Superior temporal gyrus (tissue), 1 donor: ENCODE results near the gene SPINK5.

ENCODE experiments used
- DNase-seq: peaks from one replicate; pipeline ENCODE4 v3.0.0-alpha.2; 2016; ENCODE audit errors: extremely low spot score

The SPINK5 gene

DNA sequence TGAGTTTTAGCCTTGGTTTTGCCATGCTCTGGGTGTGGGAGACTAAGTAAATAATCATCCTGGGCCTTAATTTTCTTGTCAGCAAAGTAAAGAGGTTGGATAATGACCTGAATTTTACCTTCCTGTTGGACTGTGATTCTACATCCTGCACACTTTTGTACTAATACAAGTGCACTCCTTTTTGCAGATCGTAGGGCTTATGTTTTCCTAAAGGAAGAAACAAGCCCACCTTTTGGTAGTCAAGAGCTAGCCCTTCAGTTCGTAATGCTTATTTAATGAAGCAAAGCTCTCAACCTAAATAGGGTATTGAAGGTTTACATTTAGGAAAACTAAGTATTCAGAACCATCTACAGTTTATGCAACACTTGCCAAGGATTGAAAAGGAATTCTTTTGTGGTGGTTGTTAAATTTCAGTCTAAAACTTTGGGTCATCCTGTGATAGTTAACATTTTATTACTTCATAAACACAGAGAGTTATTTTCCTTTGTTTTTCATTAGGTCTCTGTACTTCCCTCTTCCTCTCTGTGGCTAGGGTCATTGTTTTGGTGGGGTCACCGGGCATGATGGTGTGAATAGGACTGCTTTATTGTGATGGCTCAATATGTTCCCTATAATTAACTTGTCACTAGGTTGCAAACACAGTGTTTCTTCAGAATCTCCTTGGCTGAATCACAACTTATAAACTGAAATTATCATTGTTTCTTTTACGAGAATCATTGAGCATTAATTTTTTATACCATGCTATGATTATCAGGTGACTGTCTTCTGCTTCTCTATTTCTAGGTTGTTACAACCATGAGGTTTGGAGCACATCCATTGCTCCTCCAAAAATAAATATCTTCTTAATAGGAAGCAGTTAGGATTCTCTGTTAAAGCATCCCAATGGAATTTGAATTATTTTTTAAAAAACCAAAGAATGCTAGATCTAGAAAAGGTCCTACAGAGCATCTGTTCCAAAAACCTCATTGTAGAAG is 28.5 kb downstream of the SPINK5 start:
- DNase-seq: no peak

DNA sequence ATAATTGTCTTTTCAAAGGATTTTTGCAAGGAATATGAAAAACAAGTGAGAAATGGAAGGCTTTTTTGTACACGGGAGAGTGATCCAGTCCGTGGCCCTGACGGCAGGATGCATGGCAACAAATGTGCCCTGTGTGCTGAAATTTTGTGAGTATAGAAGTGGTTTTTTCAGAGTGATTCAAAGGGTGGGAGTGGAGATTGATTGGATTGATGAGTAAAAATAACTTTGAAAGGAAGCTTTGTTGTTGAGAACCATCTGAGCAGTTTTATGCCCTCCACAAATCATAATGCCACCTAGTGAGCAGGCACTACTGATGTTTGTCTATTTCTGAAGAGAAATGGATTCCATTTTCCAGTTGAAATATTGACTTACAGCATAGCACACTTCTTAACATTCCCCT is 30.6 kb downstream of the SPINK5 start:
- DNase-seq: no peak

DNA sequence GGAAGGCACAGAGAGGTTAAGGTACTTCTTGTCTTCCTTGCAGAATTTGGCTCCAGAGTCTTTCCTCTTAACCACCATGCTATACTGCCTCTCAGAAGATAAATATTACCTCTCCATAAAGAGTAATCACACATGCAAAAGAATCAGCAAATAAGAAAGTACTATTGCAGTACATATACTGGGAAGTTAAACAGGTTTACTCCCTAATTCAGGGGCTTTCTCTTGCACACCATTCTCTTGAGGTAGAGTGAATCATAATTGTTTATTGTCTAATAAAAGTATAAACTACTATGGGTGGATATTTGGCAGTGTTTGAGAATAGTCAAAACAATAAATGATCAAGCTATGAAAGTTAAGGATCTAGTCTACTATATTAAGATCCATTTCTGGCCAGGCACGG is 40.4 kb downstream of the SPINK5 start:
- DNase-seq: no peak

DNA sequence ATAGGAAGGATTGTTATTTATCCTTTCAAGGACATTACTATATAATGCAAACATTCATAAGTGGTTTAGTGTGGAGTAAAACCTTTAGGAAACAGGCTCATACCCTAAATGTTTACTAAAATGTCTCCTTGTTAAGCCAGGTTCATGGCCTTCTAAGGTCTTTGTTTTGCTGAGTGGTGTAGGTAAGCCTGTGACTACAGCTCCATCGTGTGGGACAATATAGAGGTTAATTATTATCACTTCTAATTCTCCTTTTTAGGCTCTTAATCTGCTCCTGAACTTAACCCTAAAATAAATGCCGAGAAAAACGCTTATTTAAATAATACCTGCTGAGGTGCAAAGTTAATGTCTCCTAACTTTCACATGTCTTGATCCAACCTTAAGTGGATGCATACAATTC is 43.8 kb downstream of the SPINK5 start:
- DNase-seq: no peak

DNA sequence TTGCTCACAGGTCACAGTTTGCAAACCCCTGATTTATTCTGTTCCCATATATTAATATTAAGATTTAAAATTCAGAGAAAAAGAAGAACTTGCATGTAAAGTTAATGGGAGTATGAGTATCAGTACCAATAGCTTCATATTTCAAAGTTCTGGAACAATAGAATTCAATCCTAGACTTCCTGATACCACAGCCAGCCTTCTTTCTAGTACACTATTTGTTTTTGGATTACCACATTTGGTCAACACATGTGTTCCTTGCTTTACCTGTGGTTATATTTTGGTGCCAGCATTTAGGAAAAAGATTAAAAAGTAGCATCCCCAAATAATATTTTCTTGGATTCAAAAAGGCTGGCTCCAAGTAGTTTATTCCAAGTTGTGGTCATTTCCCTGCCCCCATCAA is 49.5 kb downstream of the SPINK5 start:
- DNase-seq: no peak

DNA sequence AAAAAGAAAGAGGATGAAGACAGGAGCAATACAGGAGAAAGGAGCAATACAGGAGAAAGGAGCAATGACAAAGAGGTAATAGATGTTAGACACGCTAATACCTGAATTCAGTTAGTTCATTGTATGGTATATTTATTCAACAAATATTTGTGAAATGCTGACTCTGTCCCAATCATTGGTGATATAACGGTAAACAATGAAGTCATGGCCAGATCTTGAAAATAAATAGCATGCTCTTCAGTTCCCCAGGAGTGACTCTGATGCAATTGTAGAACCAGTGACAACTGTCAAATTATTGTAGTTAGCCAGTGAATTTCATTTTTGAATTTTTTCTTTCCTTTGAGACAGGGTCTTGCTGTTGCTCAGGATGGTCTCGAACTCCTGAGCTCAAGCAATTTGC is 56.5 kb downstream of the SPINK5 start:
- DNase-seq: no peak

DNA sequence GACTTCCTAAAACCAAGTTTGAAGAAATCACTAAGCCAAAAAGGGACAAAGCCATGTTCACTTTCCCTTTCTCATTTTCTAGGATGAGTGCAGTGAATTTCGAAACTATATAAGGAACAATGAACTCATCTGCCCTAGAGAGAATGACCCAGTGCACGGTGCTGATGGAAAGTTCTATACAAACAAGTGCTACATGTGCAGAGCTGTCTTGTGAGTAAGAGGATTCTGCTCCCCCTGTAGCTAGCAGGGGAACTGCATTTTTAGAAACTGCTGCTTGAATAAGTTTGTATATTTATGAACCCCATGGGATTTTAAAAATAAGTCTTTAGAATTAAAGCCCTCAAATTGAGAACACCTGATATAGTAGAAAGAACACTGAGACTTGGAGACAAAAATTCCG is 61.9 kb downstream of the SPINK5 start:
- DNase-seq: no peak

DNA sequence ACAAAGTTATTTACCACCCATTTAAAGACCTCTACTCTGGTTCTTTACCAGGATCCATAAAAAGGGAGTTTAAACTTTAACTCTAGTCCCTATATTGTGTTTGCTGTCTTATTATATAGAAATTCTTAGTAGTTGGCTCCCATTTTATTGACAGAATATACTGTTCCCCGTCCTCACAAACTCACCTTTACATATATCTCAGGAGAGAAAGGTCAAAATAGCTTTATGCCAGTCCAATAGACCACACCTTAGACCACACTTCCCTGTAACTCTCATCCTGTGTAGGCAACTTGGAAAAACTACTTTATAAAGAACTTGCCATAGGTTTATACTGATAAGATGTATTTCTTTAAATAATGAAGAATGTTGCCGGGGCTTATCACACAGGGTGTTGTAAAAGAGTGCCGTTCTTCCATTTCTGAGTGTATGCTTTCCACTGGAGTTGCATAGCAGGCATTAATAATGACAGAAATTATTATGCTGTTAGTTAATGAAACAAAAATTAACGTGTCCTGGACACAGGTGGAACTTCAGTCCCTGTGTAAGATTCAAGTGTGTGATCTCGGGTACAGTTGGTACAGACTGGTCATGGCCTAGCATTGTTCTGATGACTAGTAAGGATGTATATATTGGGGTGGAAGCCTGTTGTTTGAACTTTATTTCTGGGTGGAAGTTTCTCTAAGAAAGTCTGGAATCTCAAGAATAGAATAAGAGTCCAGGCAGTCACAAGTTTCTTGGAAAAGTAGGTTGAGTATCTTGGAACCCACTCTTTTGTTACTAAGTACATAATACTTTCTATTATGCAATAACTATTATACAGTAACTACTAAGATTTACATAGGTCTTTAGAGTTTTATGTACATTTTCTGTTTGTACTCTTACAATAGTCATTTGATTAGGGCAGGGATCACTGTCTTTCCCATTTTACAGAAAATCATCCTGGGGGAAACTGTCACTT is 71.6 kb downstream of the SPINK5 start:
- no peak for DNase-seq

DNA sequence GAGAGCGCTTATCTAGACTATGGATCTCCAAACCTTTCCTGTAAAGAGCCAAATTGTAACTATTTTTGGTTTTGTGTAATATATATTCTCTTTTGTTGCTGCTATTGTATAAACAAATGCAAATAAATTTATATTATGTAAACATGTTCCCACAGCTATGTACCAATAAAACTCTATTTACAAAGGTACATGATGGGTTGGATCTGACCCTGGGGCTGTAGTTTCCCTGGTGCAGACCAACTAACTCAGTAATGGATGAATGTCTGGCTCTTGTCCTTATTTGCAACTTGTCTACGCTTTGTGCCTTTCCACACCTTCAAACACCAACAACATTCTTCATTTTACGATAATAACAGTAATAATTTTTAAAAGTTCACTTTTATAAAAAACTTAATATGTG is 77.1 kb downstream of the SPINK5 start:
- DNase-seq: no peak

DNA sequence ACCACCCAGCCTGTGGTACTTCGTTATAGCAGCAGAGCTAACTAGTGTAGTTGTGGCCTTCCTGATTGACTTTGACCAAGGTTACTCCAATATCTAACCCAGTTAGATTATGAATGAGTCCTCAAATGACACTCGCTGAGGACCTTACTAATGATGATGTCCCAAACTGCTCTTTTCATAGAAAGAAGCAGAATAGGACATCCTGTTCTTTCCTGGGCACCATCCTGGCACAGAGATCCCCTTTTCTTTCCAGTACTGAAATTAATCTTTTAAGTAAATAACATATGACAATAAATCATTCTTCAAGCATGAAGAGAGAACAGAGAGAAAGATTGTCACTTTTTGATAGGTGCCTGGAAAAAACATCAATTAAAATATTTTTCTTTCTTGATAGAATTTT is 77.9 kb downstream of the SPINK5 start:
- DNase-seq: no peak

DNA sequence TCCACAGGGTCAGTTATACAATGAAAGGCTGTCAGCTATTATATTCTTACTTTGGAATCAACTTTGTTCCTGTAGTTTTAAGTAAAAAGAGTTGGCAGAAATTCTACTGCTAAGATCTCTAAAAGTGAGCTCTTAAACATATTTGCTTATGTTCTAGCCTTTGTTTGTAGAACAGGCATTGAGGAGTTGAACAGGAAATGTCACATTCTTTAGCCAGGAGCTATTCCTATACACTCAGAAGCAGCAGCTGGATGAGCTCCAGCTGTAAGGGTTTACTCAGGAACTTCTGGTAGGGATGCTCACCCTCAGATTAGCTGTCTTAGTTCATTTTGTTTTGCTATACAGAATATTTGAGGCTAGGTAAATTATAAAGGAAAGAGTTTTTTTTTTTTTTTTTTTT is 82.1 kb downstream of the SPINK5 start:
- DNase-seq: no peak

DNA sequence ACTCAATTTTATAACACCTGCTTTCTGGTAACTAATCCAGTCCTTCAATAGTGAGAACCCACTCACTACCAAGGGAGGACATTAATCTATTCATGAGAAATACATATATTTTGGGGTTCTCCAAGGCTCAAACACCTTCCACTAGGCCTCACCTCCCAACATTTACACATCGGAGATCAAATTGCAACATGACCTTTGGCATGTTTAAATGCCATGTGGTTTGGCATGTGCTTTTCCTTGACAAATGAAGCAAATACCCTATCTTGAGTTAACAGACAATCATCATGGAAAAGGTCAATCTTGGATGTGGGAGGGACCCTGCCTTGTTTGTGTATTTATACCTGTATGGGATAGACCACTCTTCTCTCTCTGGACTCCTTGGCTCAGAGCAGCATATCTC is 82.7 kb downstream of the SPINK5 start:
- DNase-seq: no peak

DNA sequence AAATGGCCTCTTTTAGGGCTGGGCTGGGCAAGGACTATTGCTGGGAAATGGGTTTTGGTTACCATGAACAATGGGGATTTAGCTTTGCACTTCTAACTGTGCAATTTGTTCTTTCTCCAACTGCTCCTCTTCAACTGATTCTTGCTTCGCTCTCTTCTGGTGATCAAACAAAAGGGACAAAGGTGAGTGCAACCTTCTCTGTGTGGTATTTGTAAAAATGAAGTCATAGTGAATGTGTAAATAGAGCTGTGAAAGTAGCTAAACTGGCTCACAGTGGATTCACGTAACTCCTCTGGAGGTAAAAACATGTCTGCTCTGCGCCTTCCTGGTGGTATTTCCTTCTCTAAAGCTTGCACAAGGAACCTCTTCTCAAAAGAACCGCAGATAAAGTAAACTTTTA is 83.6 kb downstream of the SPINK5 start:
- no peak for DNase-seq

DNA sequence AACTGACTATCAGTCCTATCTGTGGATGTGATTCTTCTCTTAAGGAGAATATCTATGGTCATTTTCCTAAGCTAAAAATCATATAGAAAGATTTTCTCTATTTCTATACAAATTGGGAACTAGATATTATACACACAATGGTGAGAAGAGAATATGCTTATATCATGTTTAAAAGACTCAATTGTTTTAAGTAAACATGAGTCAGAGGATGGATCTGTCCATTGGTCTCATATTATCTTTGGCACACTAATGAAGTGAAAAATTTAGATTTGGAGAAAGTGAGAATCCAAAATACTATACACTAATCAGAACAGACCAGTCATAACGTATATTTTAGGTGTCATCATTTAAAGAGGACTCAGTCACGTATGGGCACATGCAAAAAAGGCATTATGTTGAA is 88.1 kb downstream of the SPINK5 start:
- DNase-seq: no peak

DNA sequence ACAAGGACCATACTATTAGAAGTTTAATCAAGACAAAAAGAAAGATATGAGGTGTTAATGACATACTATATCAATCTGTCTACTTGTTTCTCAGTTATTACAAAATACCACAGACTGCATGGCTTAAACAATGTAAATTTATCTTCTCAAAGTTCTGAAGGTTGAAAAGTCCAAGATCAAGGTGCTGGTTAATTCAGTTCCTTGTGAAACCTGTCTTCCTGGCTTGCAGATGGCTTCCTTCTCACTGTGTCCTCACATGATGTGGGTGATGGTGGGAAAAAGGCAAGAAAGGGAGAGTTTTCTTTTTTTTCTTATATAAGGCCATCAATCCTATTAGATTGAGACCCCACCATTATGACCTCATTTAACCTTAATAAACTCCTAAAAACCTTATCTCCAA is 89.0 kb downstream of the SPINK5 start:
- DNase-seq: no peak

DNA sequence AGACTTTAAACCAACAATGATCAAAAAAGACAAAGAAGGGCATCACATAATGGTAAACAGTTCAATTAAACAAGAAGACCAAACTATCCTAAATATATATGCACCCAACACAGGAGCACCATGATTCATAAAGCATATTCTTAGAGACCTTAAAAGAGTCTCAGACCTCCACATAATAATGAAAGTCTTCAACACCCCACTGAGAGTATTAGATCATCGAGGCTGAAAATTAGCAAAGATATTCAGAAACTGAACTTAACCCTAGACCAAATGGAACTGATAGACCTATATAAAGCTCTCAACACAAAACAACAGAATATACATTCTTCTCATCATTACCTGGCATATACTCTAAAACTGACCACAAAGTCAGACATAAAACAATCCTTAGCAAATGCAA is 92.8 kb downstream of the SPINK5 start:
- DNase-seq: no peak

DNA sequence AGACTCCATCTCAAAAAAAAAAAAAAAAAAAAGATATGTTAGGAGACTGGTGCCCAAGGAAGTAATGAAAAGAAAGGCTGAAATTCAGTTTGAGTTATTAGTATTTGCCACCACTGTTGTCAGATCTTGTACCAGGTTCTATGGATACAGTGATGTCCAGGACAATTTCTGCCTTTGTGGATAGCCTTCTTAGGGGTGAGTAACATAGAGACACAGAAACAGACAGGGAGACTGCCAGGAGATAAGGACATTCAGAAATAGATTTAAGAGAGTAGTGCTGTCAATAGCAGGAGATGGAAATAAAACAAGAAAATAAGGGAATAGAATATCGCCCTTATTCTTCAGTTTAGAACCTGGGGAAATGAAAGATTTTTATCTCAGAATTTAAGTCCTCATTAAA is 98.3 kb downstream of the SPINK5 start:
- DNase-seq: no peak

DNA sequence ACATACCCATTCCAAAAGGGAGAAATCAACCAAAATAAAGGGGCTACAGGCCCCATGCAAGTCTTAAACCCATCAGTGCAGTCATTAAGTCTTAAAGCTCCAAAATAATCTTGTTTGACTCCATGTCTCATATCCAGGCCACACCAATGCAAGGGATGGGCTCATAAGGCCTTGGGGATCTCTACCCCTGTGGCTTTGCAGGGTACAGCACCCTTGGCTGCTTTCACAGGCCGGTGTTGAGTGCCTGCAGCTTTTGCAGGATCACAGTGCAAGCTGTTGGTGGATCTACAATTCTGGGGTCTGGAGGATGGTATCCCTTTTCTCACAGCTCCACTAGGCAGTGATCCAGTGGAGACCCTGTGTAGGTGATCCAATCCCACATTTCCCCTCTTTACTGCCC is 99.6 kb downstream of the SPINK5 start:
- no peak for DNase-seq

DNA sequence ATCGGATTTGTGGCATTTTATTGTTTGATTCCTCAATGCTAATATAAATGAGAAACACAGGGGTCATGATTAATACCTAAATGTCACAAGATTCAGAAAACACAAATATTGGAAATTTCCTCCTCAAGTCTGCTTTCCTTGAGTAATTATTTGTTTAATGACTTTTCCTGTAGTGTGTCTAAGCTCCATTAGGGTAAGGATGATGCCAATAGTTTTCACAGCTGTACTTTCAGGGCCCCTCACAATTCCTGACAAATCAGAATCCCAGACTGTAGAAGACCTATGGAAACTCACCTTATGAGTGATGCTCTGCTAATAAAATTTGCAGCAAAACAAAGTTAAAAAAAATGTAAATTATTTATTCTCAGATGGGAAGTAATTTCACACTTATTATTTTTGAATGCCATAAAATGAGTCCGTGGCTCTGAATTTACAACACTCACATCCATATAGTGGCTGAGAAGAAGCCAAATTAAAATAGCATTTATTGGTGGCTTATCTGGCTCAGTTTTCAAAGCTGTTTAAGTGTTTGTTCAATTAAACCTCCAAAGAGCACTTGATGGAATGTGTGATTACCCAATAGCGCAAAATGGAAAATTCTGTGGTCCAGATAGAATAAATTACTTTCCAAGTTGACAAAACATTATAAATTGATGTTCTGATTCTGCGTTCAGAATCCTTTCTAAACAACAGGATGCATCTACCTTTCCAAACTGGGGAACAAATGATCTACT is 102.9 kb downstream of the SPINK5 start:
- no peak for DNase-seq

DNA sequence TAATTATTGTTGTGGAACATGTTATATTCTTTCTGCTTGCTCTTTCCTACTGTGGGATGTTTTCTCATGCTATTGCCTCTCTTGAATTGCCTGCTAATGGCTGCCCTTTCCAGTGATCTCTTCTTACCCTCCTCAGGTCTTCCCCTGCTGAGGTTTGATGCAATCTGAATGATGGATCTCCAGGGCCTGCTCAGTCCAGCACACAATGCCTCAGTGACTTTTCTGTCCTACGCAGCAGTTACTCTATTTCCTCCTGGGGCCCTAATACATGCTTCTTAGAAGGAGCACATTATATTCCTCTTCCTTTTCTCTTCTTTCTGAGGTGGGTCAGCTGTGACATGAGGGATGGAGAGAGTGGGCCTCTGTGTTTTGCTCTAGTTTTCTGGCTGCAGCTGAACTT is 104.5 kb downstream of the SPINK5 start, which contains the start of gene SPINK14:
TSS of gene SPINK14 (plus strand) at position 301 of the 400 bp plus-strand sequence. CDS start 1,187 bp downstream, outside the sequence.
- DNase-seq: no peak

DNA sequence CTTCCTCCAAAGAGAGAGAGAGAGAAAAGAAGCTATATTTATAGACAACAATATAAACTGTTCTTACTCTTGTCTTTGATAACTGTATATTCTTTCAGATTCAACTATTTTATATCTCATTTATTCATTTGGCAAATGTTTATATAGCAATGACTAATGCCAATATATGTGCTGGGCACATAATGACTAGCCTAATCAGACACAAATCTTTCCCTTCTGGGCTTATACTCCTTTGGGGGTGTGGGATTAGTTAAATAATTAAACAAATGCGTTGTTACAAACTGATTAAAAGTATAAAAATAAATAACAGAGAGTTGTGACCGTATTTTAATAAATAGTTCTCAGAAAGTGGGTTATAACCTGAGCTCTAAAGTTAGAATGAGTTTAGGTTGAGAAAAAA is 108.6 kb downstream of the SPINK5 start:
- DNase-seq: no peak

DNA sequence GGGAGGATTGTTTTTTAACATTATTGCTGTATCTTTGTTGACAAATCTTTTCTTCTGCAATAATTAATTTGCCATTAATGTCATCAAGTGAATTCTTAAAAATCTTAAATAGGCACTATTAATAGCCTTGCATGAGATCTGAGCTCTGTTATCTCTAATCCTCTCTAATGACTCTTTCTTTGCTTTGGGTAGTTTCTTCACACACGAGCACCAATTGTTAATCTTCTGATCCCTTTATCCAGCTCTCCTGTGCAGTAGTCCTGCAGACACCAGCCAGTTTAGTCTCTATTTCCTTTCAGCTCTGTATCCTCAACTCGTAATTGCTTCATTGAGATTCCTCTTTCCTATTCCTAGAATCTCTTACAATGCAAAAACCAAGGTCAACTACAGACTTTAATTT is 112.7 kb downstream of the SPINK5 start:
- DNase-seq: no peak
